ENCODE results near the gene PCYT1B. TPM values are rescaled to one million over a fixed set of nuclear protein-coding genes. Genes with fewer than 3 reads are reported as not detected.

Gene PCYT1B
- total RNA-seq = 1.1 and 2.7 TPM in 2 replicates

DNA sequence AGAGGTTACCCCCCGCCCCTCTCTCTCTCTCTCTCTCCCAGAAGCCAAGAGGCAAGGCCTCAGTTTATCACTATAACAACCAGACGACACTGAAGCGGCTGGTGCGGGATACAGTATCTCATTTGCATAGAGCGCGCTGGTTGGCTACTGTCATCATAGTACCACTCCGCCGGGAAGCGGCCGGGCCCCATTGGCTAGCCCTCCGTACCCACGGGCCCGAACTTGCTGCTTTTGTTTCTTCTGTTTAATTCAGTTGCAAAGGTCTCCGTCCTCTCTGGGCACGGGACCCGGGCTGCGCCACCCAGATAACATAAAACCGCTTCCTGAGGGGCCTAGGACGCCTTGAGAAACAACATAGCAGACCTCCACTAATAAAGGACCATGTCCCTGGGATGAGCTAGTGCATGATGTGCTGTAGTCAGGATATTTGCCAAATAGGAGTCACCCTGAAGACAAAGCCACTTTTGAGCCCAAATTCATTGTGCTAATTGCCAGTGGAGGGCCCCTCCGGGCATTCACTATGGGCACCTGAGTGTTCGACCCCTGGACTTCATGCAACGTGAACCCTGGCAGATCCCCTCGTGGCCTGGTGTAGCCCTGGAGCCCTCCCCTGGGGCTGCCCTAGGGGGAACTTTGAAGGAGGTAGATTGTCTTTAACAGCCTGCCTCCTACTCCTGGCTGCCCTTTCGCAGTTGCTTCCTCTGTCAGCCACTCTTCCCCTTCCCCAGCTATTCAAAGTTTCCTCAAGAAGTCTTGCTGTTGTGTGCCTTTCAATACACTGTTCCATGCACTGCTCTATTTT lies at the start of gene PCYT1B:
TSS of gene PCYT1B (minus strand) at position 91 of the 802 bp plus-strand sequence. CDS start 242 bp downstream, outside the sequence.

GRCh38 chrX:24693453-24694202 lies 46.5 kb upstream of the PCYT1B start, which contains the start of gene POLA1:
TSS of gene POLA1 (plus strand) at chrX:24693918. CDS start at chrX:24693962, 44 bp downstream.

Other genes starting within 250 kb of the PCYT1B start
- gene PDK3, start 182.1 kb downstream of the PCYT1B start, total RNA-seq = 7.2 and 11.3 TPM in 2 replicates
- 4.6 and 8.9 TPM in 2 replicates for gene POLA1, start 46.6 kb upstream of the PCYT1B start, total RNA-seq

All from epithelial cell of alveolus of lung (primary cell).